GM04503 (cell line): ENCODE measurements around the gene KRTAP19-7.

ENCODE experiments used
- DNase-seq: peaks from one replicate; pipeline ENCODE4 v3.0.0-alpha.2; 2012; ENCODE audit warnings: low read depth

KRTAP19-7 gene, protein sequence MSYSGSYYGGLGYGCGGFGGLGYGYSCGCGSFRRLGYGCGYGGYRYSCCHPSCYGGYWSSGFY

DNA sequence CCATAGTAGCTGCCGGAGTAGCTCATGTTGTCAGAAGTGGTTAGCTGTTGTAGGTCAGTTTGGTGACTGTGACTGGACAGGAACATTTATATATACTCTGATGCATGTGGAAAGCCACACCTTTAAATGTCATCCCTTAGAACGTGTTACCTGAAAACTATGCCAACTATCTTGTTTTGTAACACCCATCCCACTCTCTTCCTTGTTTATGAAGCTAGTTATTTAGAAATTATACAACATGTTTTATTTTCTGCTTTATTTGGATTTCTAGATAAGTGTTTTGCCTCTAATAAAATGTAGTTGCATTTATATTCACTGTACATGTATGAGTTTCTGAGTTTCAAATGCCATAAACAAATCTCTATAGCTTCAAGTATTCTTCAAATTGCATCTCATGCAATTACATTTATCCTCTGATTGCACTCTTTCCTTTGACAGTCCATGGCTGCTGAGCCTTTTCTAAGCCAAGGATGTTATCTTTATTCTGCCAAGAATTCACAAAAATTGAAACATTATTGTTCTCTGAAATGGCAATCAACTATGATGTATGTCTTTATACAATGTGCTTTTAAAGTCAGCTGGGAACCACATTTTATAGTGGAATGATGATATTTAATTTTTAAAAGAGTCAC is at the start of gene KRTAP19-7:
TSS of gene KRTAP19-7 (minus strand) at position 51 of the 632 bp plus-strand sequence. CDS start at position 26, 25 bp downstream.
- no peak for DNase-seq

DNA sequence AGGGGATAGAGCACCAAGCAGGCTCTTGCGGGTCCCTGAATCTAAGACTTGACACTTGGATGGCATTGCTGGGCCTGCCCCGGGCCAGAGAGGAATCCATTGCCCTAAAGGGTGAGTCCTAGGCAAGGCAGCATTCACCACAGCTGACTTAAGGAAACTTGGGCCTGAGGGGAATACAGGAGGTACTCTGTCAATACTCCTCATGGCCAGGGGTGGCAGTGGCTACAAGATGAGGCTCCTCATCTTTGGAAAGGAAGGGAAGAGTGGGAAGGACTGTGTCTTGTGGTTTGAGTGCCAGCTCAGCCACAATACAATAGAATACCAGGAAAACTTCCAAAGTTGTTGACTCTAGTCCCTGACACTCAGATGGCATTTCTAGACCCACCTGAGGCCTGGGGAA is 44.9 kb upstream of the KRTAP19-7 start:
- DNase-seq, result no peak

DNA sequence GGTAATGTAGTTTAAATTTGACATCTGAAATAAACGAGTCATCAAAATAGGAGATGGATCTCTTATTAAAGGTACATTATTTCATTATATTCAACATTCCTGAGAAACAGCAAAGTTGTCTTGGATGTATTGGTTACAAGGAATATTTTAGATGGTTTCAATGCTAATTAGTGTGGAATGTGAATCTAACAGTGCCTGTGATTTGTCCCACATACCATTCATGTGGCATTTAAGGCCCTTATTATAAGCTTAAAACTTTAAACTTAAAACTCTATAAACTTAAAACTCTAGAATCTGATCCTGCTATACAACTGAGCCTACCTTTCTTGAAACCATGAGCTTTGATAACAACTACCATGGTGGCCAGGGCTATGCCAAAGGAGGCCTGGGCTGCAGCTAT is 39.7 kb upstream of the KRTAP19-7 start, which contains the start of gene KRTAP22-1:
TSS of gene KRTAP22-1 (plus strand) at position 301 of the 400 bp plus-strand sequence.
- DNase-seq, result no peak

DNA sequence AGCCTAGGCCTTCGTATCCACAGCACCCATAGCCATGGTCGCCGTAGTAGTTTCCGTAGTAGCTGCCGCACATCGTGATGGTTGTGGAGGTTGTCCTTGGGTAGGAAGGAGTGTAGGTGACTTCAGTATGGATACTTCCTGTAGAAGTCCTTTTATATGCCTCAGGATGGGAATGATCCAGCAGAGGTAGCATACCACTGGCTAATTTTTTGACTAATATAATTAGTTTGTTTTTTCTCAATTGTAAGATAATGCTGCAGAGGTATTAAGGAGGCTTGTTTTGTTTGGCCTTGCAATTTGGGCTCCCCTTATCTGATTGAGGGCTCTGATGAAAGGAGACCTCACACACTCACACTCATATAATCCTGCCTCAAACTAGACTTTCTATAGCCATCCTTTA is 37.7 kb upstream of the KRTAP19-7 start, which contains the start of gene KRTAP6-2:
TSS of gene KRTAP6-2 (minus strand) at position 101 of the 400 bp plus-strand sequence. CDS start at position 73, 28 bp downstream.
- no peak for DNase-seq

DNA sequence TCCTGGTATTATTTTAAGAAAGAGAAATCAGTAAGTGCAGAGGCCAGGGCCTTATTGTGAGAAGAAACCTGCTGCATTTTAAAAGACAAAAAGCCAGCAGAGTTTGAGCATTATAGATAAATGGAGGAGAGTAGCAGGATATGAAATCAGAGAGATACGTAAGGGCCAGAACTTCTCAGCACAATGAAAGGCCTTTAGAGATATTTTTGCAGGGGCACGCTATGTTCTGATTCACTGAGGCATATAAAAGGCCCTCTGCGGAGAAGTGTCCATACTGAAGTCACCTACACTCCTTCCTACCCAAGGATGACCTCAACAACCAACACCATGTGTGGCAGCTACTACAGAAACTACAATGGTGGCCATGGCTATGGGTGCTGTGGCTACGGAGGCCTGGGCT is 31.0 kb upstream of the KRTAP19-7 start, which contains the start of gene KRTAP6-3:
TSS of gene KRTAP6-3 (plus strand) at position 301 of the 400 bp plus-strand sequence. CDS start at position 307, 6 bp downstream.
- no peak for DNase-seq

DNA sequence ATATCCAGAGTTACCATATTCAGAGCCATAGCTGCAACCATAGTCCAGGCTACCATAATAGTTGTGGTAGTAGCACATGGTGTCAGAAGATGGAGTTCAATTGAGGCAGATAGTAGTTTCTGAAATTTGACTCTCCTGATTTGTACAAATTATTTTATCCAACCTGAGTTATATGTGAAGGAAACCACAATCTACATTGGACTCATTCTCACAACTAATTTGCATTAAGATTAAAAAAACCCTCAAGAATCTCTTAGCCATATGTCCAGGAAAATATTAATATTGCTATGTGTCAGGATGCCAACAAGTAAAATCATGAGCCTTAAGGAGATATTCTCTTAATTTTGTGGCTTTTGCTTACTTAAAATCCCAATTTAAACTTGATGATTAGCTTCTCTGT is 29.2 kb upstream of the KRTAP19-7 start, which contains the start of gene KRTAP22-2:
TSS of gene KRTAP22-2 (minus strand) at position 101 of the 400 bp plus-strand sequence.
- no peak for DNase-seq

DNA sequence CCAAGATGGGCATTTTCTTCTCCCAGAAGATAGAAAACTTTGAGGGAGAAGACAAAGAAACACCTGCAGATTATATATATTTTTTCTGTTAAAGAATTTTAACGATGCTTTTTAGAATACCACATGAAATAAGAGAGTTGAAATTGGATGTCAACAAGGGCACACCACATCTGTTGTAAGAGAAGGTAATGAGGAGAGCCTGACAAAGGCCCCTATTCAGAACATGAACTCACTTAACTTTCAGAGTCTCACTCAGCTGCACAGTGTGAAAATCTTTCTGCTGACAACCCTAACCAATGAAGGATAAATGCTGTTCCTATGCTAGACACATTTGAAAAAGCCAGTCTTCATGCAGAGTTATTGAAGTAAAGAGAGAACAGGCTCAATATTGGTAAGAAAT is 21.8 kb upstream of the KRTAP19-7 start:
- no peak for DNase-seq

DNA sequence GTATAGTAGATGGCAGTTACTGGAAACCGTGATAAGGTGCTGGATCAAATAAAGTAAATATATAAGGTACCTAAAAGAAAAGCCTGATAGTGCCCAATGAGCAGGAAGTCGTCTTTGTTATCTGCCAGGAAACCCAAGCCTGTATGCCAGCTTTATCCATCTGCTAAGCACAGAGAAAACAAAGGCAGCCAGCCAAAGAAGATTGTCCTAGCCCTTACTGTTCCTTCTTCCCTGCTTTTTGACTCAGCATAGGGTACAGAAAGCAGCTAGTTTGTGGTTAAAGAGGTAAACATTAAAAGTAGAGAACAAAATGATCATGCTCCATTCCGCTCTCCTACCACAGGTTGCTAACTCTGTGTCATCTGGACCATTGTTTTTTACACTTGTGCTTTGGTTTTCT is 19.0 kb upstream of the KRTAP19-7 start:
- no peak for DNase-seq

DNA sequence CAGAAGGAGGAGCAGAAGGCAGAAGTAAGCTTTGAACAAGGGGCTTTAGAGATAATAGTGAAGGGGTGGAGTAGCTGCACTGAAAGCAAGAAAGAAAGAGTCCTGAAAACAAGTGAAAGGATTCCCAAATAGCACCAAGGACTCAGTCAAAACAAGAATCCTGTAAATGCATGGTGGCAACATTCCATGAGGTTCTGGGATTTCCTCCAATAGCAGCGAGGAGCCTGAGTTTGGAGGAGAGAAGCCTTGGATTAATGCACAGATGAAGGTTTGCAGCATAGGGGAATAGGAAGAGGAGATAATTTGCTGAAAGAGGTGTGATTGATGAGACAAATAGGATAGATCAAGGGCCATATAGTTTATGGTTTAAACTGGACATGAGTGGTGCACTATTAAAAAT is 18.2 kb upstream of the KRTAP19-7 start:
- DNase-seq, result no peak

DNA sequence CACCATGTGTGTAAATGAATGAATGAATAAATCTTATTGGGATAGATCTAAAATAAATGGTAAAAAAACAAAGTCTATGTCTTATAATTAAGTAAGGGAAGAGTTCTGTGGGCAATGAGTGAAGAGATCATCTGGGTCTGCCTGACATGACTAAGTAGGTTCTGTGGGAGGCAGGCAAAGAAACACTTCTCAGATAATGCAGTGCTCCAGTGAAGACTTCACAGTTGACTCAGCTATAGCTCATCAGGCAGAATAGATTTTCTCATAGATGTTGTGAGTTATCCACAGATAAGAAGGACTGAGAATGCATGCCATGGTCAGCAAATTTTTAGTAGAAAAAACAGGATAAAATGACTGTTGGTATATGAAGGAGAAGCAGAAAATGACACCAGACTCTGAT is 16.7 kb upstream of the KRTAP19-7 start:
- no peak for DNase-seq

DNA sequence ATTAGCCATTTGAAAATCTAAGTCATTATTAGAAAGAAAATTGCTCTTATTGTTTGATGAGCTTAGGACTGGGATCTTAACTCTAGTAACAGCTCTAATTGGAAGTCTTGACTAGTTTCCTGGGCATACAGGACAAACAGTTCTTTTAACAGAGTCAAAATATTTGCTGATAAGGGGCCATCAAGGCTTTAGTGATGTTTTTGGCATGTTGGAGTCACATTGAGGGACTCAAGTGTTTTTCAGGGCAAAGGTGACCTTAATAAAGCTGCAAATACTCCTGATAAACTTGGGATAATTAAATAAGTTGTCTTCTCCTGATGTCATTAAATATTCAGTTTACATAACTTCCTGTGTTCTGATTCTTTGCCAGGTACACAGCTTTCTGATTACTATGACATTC is 6.5 kb upstream of the KRTAP19-7 start:
- no peak for DNase-seq

DNA sequence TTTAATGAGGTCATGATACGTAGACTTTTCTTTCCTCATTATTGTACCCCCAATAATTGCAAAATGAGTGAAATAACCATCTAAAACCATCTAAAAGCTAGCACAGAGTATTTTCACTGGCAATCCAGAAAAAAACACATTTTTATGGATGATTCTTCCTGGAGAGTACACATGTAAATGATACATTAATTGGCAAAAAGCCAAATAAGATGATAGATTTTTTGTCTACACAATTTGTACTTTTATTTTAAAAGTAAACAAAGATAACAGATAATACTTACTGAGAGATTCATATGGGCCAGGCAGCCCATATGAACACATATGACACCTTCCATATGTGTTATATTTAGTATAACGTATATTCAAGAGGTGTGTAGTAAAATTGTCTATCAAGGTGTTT is 2.5 kb upstream of the KRTAP19-7 start:
- no peak for DNase-seq

DNA sequence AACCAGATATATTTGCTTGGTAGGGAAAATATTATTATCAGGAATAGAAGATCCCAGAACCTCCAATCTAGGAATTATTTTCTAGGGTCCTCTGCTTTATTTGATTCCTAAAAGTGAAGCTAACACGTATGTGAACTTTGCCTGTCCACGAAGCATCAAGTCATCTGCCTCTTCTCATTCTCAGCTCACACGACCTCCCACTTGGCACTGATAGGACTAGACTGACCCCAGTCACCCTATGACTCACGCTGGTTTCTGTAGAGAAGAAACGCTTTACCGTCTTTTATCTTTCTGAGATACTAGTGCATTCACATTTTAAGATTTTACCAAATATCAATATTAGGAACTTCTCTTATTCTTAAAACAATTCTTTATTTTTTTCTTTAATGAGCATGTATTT is 2.0 kb upstream of the KRTAP19-7 start:
- DNase-seq, result no peak

DNA sequence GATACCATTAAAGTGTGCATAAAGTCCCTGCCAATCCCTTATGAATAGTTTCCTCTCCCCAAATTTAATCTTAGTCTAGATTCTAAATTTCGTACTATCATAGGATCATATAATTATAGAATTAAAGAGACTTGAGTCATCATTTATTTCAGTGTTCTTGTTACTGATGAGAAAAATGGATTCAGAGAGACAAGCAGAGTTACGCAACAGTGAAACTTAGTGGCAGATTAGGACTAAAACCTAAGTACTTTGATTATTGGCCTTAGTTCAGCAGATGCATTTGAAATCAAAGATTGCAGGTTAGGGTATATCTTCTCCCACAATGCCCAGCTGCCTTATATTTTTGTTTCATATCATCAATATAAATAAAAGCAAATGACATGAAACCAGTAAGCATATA is 843 bp upstream of the KRTAP19-7 start:
- DNase-seq, result no peak

DNA sequence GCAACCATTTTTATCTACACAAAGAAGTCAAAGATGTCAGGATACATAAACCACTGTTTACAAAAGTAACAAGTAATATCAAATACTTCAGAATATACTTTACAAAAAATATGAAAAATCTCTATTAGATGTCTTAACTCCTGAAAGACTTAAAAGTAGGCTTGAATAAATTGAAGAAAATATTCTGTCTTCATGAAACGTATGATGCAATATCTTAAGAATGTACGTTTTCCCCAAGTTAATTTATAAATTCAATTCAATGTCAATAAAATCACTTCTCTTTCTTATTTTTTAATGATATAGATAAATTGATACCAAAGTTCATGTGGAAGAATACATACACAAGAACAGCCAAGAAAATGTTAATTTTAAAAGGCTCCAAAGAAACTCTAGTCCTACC is 6.0 kb downstream of the KRTAP19-7 start:
- DNase-seq, result no peak

DNA sequence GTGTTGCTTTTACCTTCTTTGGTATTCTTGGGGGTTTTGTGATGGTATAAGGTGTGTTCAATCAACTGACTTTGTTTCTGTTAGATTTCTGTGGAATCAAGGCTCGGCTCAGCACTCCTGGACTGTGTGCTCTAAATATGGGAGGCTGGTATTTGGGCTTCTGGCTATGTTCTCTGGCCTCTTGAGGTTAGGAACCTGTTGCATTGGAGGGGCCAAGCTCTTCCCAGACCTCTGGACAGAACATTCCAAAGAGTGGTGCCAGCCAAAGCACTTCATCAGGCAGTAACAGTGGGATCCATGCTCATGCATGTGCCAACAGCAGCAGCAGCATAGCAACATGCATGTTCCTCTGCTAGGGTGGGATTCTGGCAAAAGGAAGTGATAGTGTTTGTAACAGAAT is 8.3 kb downstream of the KRTAP19-7 start:
- DNase-seq, result no peak

DNA sequence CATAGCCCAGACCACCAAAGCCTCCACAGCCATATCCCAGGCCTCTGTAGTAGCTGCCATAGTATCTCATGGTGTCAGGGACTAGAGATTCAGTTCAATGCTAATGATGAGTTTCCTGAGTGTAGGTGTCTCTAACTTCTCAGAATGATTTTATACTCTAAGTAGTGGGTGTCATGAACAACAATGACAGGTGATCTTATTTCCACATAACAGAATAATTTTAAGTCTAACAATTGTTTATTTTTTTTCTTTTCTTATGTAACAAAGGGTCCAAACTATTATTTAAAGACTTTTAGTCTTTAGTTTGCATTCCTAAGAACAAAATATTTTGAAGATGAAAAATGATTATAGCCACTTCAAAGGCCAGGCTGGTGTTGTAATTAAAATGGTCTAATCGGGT is 19.4 kb downstream of the KRTAP19-7 start, which contains the start of gene KRTAP19-6:
TSS of gene KRTAP19-6 (minus strand) at position 101 of the 400 bp plus-strand sequence. CDS start at position 70, 31 bp downstream.
- no peak for DNase-seq

DNA sequence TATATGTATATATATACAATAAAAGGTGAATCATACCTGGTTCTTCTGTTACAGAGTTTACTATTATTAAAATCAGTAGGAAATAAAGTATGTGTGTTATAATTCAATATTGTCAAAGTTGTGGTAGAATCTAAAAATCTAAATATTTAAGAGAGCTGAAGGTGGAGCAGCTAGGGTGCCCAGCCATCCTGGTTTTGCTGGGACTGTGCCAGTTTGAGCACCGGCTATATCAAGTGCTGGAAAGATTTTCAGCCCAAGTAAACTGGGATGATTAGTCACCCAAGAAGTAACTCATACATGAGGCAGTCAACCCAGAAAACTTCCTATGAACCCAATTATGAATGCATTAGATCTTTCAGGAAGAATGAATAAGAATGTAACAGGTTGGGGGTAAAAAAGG is 42.2 kb downstream of the KRTAP19-7 start:
- no peak for DNase-seq

DNA sequence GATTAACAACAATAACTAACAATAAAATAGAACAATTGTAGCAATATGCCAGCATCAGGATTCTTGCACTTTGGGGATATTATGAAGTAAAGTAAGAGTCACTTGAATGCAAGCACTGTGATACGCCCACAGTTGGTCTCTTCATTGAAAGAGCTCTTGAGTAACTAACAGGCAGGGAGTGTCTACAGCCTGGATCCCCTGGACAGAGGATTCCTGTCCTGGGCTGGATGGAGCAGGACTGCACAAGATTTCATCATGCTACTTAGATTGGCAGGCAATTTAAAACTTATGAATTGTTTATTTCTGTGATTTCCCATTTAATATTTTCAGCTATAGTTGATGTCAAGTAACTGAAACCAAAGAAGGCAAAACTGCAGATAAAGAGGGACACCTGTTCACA is 45.4 kb downstream of the KRTAP19-7 start:
- DNase-seq, result no peak
